T-helper 17 cell (primary cell): ENCODE data around the gene GPR101. TPM values are rescaled to one million over a fixed set of nuclear protein-coding genes. Genes with fewer than 3 reads are reported as not detected.
"Not testable (repeated sequence)": the region's sequence is repeated elsewhere in the genome, so short reads cannot be mapped to it uniquely, and the experiment has no call there.

ENCODE experiments used
- ATAC-seq: fragments of 150-1000 bp; cut with Tn5 transposase; 2 replicates; pipeline ENCODE4 v1.10.0; 2021; ENCODE audit warnings: mild to moderate bottlenecking, moderate library complexity
- DNase-seq, 3 donors: peaks; one replicate each; pipeline versions ENCODE4 v3.0.0 to v3.0.0-alpha.2; 2020 to 2021
- H3K9me3 ChIP-seq: one replicate; pipeline ENCODE4 v1.7.0; 2013; ENCODE audit warnings: low read length, mild to moderate bottlenecking; ENCODE audit not compliant: control insufficient read depth, poor library complexity, severe bottlenecking
- H3K27ac Mint-ChIP-seq: one replicate; pipeline ENCODE4 v1.8.0; 2022; ENCODE audit warnings: mild to moderate bottlenecking, moderate library complexity, mixed read lengths
- H3K27me3 Mint-ChIP-seq: one replicate; pipeline ENCODE4 v1.8.0; 2022; ENCODE audit warnings: mixed read lengths
- H3K36me3 Mint-ChIP-seq: one replicate; pipeline ENCODE4 v1.8.0; 2022; ENCODE audit warnings: low read depth, mixed read lengths
- H3K4me1 Mint-ChIP-seq: one replicate; pipeline ENCODE4 v1.8.0; 2022; ENCODE audit warnings: mild to moderate bottlenecking, mixed read lengths
- H3K4me3 Mint-ChIP-seq: one replicate; pipeline ENCODE4 v1.8.0; 2022; ENCODE audit warnings: mild to moderate bottlenecking, moderate library complexity, mixed read lengths
- total RNA-seq, 4 donors: library from RNA in 2 of 4; stranded (reverse) in 2 of 4; gene quantifications; one replicate each; pipeline ENCODE4 v1.2.3 and lab custom pipeline; 2022 to 2026

Gene GPR101
- total RNA-seq, 2 donors from 2014 or later = 0.30 TPM; not detected in 1

GRCh38 chrX:137040113-137040794, 6.5 kb upstream of the GPR101 start:
- no peaks in the 10 kb centered on the region for H3K9me3 ChIP-seq
- H3K4me3 Mint-ChIP-seq = no peak overlapping the region
- H3K27ac Mint-ChIP-seq = no peak overlapping the region
- H3K27me3 Mint-ChIP-seq = peaks cover 20% of the 10 kb centered on the region
- DNase-seq (no peak), ATAC-seq (no peak)
- no peaks in the 10 kb centered on the region for H3K36me3 Mint-ChIP-seq
- H3K4me1 Mint-ChIP-seq = no peaks in the 10 kb centered on the region

- ATAC-seq = no peak
- DNase-seq = no peak
- no peaks in the 10 kb centered on the region for H3K9me3 ChIP-seq
- Mint-ChIP-seq H3K4me3 (peak overlapping the region; percentile 80), H3K4me1 (peaks cover 9% of the 10 kb centered on the region), H3K27ac (no peak overlapping the region), H3K36me3 (peaks cover 5% of the 10 kb centered on the region), H3K27me3 (peaks cover 41% of the 10 kb centered on the region)
Observed at GRCh38 chrX:137034508-137034872, 695 bp upstream of the GPR101 start.

GRCh38 chrX:137032841-137033773, 688 bp downstream of the GPR101 start:
- peaks cover 9% of the 10 kb centered on the region for H3K4me1 Mint-ChIP-seq
- H3K4me3 Mint-ChIP-seq = no peak overlapping the region
- H3K27ac Mint-ChIP-seq = no peak overlapping the region
- ATAC-seq (no peak), DNase-seq (no peak)
- peaks cover 37% of the 10 kb centered on the region for H3K27me3 Mint-ChIP-seq
- H3K36me3 Mint-ChIP-seq = peaks cover 5% of the 10 kb centered on the region
- no peaks in the 10 kb centered on the region for H3K9me3 ChIP-seq

- Mint-ChIP-seq H3K27me3 (peaks cover 31% of the 10 kb centered on the region), H3K36me3 (peaks cover 5% of the 10 kb centered on the region), H3K4me1 (peaks cover 9% of the 10 kb centered on the region), H3K27ac (no peak overlapping the region), H3K4me3 (no peak overlapping the region)
- DNase-seq (no peak), ATAC-seq (no peak)
- H3K9me3 ChIP-seq = no peaks in the 10 kb centered on the region
Observed at GRCh38 chrX:137032341-137032694, 1.5 kb downstream of the GPR101 start.

GRCh38 chrX:137031517-137032340, 2.1 kb downstream of the GPR101 start:
- no peak overlapping the region for H3K4me3 Mint-ChIP-seq
- no peak overlapping the region for H3K27ac Mint-ChIP-seq
- H3K27me3 Mint-ChIP-seq = peaks cover 31% of the 10 kb centered on the region
- DNase-seq (peak in 1 of 3 donors; percentile 11), ATAC-seq (peak; percentile 78)
- H3K4me1 Mint-ChIP-seq = peaks cover 9% of the 10 kb centered on the region
- no peaks in the 10 kb centered on the region for H3K9me3 ChIP-seq
- H3K36me3 Mint-ChIP-seq = peaks cover 5% of the 10 kb centered on the region

GRCh38 chrX:137031039-137031438, 2.8 kb downstream of the GPR101 start:
- no peak overlapping the region for H3K27ac Mint-ChIP-seq
- DNase-seq (no peak), ATAC-seq (no peak)
- peaks cover 5% of the 10 kb centered on the region for H3K36me3 Mint-ChIP-seq
- H3K4me3 Mint-ChIP-seq = no peak overlapping the region
- no peaks in the 10 kb centered on the region for H3K9me3 ChIP-seq
- peaks cover 31% of the 10 kb centered on the region for H3K27me3 Mint-ChIP-seq
- H3K4me1 Mint-ChIP-seq = peaks cover 9% of the 10 kb centered on the region

GRCh38 chrX:137028699-137029098, 5.1 kb downstream of the GPR101 start:
- H3K9me3 ChIP-seq = no peaks in the 10 kb centered on the region
- Mint-ChIP-seq H3K36me3 (peaks cover 5% of the 10 kb centered on the region), H3K27ac (no peak overlapping the region), H3K27me3 (peaks cover 15% of the 10 kb centered on the region), H3K4me3 (no peak overlapping the region), H3K4me1 (peaks cover 4% of the 10 kb centered on the region)
- no peak for ATAC-seq
- no peak for DNase-seq

- Mint-ChIP-seq H3K27me3 (peaks cover 9% of the 10 kb centered on the region), H3K4me3 (no peak overlapping the region), H3K4me1 (peaks cover 2% of the 10 kb centered on the region), H3K27ac (no peak overlapping the region), H3K36me3 (peaks cover 5% of the 10 kb centered on the region)
- no peak for DNase-seq
- no peaks in the 10 kb centered on the region for H3K9me3 ChIP-seq
- no peak for ATAC-seq
Observed at GRCh38 chrX:137025930-137026329, 7.9 kb downstream of the GPR101 start.

GRCh38 chrX:137000236-137000635, 33.6 kb downstream of the GPR101 start:
- not testable (repeated sequence) for ATAC-seq

GRCh38 chrX:136999024-136999423, 34.8 kb downstream of the GPR101 start:
- Mint-ChIP-seq H3K36me3 (peaks cover 2% of the 10 kb centered on the region), H3K27me3 (no peaks in the 10 kb centered on the region)
- H3K9me3 ChIP-seq = no peaks in the 10 kb centered on the region

More at GRCh38 chrX:137000236-137000635, 33.6 kb downstream of the GPR101 start:
- H3K4me3 Mint-ChIP-seq, H3K9me3 ChIP-seq, DNase-seq, H3K4me1 Mint-ChIP-seq, H3K27ac Mint-ChIP-seq, H3K36me3 Mint-ChIP-seq, H3K27me3 Mint-ChIP-seq: not testable (repeated sequence)

More at GRCh38 chrX:136999024-136999423, 34.8 kb downstream of the GPR101 start:
- Mint-ChIP-seq H3K27ac (no peak overlapping the region), H3K4me3 (no peak overlapping the region), H3K4me1 (no peaks in the 10 kb centered on the region)
- ATAC-seq (no peak), DNase-seq (no peak)
